Lower lobe of right lung (tissue), 2 donors: Measurements from ENCODE around the gene SEMA6C. TPM values are rescaled to one million over a fixed set of nuclear protein-coding genes. Genes with fewer than 3 reads are reported as not detected.
"Not testable (repeated sequence)": the region's sequence is repeated elsewhere in the genome, so short reads cannot be mapped to it uniquely, and the experiment has no call there.

ENCODE experiments used
- ATAC-seq, 2 donors: fragments of 200-7000 bp; cut with Tn5 transposase; one replicate each; pipeline ENCODE4 v1.9.1; 2020 to 2022; ENCODE audit warnings: mild to moderate bottlenecking in 2 of 2, moderate library complexity in 2 of 2
- DNase-seq: peaks from one replicate; pipeline ENCODE4 v3.0.0-alpha.2; 2020
- H3K27ac ChIP-seq: fragments of 200-600 bp; one replicate; pipeline ENCODE4 v1.8.0; 2022
- H3K27me3 ChIP-seq: fragments of 200-600 bp; one replicate; pipeline ENCODE4 v1.8.0; 2022; ENCODE audit warnings: low read depth
- H3K36me3 ChIP-seq: fragments of 200-600 bp; one replicate; pipeline ENCODE4 v1.8.0; 2022; ENCODE audit warnings: mild to moderate bottlenecking
- H3K4me1 ChIP-seq: fragments of 200-600 bp; one replicate; pipeline ENCODE4 v1.8.0; 2022
- H3K4me3 ChIP-seq: fragments of 200-600 bp; one replicate; pipeline ENCODE4 v1.8.0; 2022; ENCODE audit warnings: mild to moderate bottlenecking
- H3K9me3 ChIP-seq: fragments of 200-600 bp; one replicate; pipeline ENCODE4 v1.8.0; 2022
- intact Hi-C: fragments of 100-400 bp; cut with DNase I; formaldehyde crosslinking; loops from one replicate; pipeline ENCODE4 v1.11.0; 2022
- long read RNA-seq: library from polyadenylated mRNA; unstranded; transcript quantifications from one replicate; pipeline ENCODE4 v2.0.0, GENCODE V29; 2021
- total RNA-seq: library from RNA; stranded (reverse); fragmentation: NEBNext Ultra II Directional; extraction: Animal tissue kit (Norgen Biotek cat#: 25700); gene quantifications from one replicate; pipeline ENCODE4 v1.2.1, GENCODE V29; 2021
- TF ChIP-seq, protein P1 (sequence below): fragments of 200-600 bp; IDR thresholded peaks from one replicate; pipeline ENCODE4 v1.8.0; 2022; ENCODE audit warnings: antibody characterized with exemption, mild to moderate bottlenecking
- donor health status: DM: no; HTN: yes; CAD: no; lungs with severe emphysema.

The SEMA6C gene, protein sequence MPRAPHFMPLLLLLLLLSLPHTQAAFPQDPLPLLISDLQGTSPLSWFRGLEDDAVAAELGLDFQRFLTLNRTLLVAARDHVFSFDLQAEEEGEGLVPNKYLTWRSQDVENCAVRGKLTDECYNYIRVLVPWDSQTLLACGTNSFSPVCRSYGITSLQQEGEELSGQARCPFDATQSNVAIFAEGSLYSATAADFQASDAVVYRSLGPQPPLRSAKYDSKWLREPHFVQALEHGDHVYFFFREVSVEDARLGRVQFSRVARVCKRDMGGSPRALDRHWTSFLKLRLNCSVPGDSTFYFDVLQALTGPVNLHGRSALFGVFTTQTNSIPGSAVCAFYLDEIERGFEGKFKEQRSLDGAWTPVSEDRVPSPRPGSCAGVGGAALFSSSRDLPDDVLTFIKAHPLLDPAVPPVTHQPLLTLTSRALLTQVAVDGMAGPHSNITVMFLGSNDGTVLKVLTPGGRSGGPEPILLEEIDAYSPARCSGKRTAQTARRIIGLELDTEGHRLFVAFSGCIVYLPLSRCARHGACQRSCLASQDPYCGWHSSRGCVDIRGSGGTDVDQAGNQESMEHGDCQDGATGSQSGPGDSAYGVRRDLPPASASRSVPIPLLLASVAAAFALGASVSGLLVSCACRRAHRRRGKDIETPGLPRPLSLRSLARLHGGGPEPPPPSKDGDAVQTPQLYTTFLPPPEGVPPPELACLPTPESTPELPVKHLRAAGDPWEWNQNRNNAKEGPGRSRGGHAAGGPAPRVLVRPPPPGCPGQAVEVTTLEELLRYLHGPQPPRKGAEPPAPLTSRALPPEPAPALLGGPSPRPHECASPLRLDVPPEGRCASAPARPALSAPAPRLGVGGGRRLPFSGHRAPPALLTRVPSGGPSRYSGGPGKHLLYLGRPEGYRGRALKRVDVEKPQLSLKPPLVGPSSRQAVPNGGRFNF
- 6.4 TPM for total RNA-seq
- long read RNA-seq, partial matches to known transcripts, result 0 of 4 reads
- long read RNA-seq, other reads (novel, unspliced or antisense), result 4 of 4 reads

DNA sequence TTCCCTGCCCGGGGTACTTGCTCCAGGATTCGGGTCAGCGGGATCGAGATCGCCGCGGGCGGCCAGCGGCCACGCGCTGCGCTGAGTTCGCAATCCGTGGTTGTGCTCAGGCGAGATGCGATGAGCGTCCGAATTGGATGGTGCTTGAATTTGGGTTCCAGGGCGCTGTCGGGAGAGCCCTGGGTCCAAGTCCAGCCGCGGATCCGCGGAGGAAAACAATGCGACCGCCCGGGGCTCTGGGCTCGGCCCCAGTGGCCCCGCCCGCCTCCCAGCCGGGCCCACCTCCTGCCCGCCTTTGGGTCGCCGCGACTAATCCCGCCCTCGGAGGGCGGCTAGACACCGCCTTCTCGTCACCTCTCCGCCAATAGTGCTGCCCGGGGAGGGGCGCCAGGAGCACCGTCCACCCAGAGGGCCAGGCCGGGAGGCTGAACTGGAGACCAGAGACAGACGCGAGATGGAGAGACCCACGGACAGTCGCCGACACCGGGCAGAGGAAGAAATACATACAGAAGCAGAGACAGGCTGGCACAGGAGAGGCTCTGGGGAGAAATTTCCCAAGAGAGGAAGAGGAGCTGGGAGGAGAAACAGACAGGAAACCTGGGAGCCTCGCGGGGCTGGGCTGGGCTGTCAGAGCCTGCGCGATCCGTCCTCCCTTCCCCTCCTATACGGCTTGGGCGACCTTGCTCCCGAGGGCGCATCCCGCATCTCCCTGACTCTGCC, at the start of gene SEMA6C:
TSS of gene SEMA6C (minus strand) at position 220 of the 720 bp plus-strand sequence. CDS start 4,010 bp downstream, outside the sequence.
- intact Hi-C loops, result no loop called here
- Histone ChIP-seq H3K27ac (peak within 1 kb of the TSS; percentile 57), H3K36me3 (no peaks in the 10 kb centered on the region), H3K4me3 (peak within 1 kb of the TSS; percentile 88), H3K9me3 (no peaks in the 10 kb centered on the region), H3K4me1 (peaks cover 26% of the 10 kb centered on the region), H3K27me3 (no peaks in the 10 kb centered on the region)
- TF ChIP-seq, protein P1, sequence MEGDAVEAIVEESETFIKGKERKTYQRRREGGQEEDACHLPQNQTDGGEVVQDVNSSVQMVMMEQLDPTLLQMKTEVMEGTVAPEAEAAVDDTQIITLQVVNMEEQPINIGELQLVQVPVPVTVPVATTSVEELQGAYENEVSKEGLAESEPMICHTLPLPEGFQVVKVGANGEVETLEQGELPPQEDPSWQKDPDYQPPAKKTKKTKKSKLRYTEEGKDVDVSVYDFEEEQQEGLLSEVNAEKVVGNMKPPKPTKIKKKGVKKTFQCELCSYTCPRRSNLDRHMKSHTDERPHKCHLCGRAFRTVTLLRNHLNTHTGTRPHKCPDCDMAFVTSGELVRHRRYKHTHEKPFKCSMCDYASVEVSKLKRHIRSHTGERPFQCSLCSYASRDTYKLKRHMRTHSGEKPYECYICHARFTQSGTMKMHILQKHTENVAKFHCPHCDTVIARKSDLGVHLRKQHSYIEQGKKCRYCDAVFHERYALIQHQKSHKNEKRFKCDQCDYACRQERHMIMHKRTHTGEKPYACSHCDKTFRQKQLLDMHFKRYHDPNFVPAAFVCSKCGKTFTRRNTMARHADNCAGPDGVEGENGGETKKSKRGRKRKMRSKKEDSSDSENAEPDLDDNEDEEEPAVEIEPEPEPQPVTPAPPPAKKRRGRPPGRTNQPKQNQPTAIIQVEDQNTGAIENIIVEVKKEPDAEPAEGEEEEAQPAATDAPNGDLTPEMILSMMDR, result no peak
- peak; percentile 98 to 99 for ATAC-seq
- DNase-seq, result peak; percentile 95

DNA sequence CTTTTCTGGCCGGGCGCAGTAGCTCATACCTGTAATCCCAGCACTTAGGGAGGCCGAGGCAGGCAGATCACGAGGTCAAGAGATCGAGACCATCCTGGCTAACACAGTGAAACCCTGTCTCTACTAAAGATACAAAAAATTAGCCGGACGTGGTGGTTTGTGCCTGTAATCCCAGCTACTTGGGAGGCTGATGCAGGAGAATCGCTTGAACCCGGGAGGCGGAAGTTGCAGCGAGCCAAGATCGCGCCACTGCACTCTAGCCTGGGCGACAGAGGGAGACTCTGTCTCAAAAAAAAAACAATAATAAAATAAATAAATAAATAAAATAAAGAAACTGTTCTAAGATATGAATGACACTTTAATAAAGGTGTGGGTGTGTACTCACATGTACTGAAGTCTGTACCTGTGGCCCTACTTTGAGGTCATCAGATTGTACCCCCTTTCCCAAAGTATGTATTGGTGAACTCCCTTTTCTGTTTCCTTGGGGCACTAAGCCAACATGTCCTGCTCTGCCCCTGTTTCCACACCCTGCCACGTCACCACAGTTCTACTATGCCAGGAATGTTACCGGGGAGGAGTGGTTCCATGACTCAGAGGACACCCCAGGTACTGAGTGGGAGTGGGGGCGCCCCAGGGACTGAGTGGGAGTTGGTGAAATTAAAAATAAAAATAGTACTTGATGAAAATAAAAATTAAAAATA, 48.6 kb upstream of the SEMA6C start:
- peak; percentile 67 to 69 for ATAC-seq

DNA sequence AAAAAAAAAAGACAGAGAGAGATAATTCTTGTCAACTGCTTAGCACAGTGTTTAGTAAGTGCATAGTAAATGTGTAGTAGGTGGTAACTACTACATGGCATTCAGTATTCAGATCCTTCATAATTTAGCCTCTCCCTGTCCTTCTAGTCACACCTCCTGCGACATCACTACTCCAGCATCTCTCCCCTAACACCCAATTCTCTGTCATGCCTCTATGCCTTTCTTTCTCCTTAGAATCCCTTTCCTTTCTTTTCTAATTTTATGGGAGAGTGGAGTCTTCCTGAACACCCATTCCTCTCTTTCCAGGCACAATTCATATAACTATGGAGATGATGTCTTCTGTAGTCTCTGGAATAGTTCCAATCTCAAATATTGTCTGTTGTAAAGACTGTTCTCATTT, 47.4 kb upstream of the SEMA6C start:
- no peak for DNase-seq
- H3K27ac ChIP-seq, result no peak overlapping the region
- no peaks in the 10 kb centered on the region for H3K9me3 ChIP-seq
- ATAC-seq, result no peak
- H3K27me3 ChIP-seq, result no peaks in the 10 kb centered on the region
- no peak overlapping the region for H3K4me3 ChIP-seq
- intact Hi-C loops, result no loop called here
- peaks cover 18% of the 10 kb centered on the region for H3K4me1 ChIP-seq
- no peaks in the 10 kb centered on the region for H3K36me3 ChIP-seq
- TF ChIP-seq, protein P1, result no peak

More for the DNA sequence above, 48.6 kb upstream of the SEMA6C start:
- H3K9me3 ChIP-seq, H3K27me3 ChIP-seq, H3K36me3 ChIP-seq, intact Hi-C loops: not testable (repeated sequence)
- peak overlapping the region; percentile 80 for H3K27ac ChIP-seq
- peak; percentile 79 for DNase-seq
- peaks cover 20% of the 10 kb centered on the region for H3K4me1 ChIP-seq
- H3K4me3 ChIP-seq, result peak overlapping the region; percentile 30

DNA sequence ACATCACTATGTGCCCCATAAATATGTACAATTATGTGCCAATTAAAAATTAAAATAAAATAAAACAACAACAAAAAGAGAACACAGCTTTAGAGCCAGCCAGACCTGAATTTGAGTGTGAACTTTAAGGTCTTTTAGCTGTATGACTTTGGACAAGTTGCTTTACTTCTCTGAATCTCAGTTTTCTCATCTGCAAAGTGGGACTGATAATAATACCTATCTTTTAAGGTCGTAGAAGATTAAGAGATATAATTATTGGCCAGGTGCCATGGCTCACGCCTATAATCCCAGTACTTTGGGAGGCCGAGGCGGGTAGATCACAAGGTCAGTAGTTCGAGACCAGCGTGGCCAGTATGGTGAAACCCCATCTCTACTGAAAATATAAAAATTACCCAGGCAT, 46.9 kb upstream of the SEMA6C start:
- no peak for DNase-seq
- TF ChIP-seq, protein P1, result no peak
- no peaks in the 10 kb centered on the region for H3K36me3 ChIP-seq

DNA sequence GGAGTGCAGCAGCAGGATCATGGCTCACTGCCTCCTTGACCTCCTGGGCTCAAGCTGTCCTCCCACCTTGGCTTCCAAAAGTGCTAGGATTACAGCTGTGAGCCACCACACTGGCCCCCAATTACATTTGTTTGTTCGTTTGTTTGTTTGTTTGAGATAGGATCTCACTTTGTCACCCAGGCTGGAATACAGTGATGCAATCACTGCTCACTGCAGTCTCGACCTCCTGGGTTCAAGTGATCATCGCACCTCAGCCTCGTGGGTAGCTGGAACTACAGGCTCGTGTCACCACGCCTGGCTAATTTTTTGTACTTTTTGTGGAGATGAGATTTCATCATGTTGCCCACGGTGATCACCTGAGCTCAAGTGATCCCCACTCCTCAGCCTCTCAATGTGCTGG, 45.6 kb upstream of the SEMA6C start:
- no peak for ATAC-seq
- intact Hi-C loops, result no loop called here
- H3K4me3 ChIP-seq, result no peak overlapping the region
- TF ChIP-seq, protein P1, result no peak
- H3K4me1 ChIP-seq, result peaks cover 30% of the 10 kb centered on the region
- no peak for DNase-seq
- H3K27ac ChIP-seq, result no peak overlapping the region
- no peaks in the 10 kb centered on the region for H3K9me3 ChIP-seq
- H3K27me3 ChIP-seq, result no peaks in the 10 kb centered on the region
- no peaks in the 10 kb centered on the region for H3K36me3 ChIP-seq

More for the DNA sequence above, 46.9 kb upstream of the SEMA6C start:
- intact Hi-C loops, result no loop called here
- no peaks in the 10 kb centered on the region for H3K9me3 ChIP-seq
- H3K4me3 ChIP-seq, result no peak overlapping the region
- peaks cover 23% of the 10 kb centered on the region for H3K4me1 ChIP-seq
- H3K27me3 ChIP-seq, result no peaks in the 10 kb centered on the region
- no peak for ATAC-seq
- no peak overlapping the region for H3K27ac ChIP-seq
